Measurements from ENCODE around the gene ALS2CL. TPM values are rescaled to one million over a fixed set of nuclear protein-coding genes. Genes with fewer than 3 reads are reported as not detected.
"Not testable (repeated sequence)": the region's sequence is repeated elsewhere in the genome, so short reads cannot be mapped to it uniquely, and the experiment has no call there.

ALS2CL gene
- polyA plus RNA-seq, 4 donors: 11.8 to 100.0 (median 46.5) TPM

DNA sequence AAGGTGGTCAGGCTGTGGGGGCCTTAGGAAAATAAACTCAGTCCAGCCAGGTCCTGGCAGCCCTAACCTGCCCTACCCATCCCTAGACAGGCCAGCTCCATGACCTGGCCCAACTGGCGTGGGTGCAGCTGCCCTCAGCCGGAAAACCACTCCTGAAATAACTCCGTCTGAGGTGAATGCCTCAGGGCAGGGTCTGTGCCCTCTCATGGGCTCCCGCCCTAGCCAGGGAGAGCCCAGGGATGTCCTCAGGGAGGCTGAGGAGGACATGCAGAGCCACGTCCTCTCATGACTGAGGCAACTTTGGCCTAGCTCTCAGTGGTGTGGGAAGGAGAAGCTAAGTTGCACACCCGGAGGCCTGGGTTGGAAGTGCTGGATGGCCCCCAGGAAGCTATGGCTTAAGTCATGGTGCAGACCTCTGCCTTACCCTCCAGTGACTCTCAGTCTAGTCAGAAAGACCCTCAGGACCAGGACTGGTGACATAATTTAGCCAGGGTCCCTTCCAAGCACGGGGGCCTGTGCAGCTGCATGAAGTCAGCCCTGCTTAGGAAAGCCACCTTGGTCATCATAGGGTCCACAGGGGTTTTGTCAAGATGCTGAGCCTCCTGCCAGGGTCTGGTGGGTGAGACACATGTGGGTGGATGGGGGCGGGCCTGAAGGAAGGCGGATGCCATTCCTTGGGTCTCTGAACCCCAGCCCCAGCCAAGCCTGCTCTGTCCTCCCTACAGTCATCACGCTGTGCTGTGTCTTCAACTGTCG lies 15.1 kb upstream of the ALS2CL start:
- DNase-seq: no peak
- 78 to 84% (median 78%) methylated on average over 11 of the region's 11 CpGs for WGBS, 3 donors

DNA sequence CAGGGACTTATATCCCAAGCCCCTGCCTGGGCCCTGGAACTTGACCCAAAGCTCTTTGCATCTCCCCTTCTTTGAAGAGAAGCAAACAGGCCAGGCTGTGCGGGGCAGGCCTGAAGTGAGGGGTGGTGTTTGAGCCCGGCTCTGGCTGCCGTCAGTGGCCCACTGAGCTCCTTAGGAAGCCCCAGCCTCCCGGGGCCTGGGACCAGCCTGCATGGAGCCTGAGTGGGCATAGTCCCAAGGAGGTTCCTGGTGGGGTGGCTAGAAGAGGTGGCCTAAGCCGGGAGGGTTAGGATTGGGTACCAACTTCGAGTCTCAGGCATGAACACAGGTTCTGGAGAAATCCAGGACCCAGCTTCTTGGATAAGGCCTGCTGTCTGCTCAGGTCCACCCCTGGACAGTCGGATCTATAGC lies 14.1 kb upstream of the ALS2CL start:
- FAIRE-seq (no peak), DNase-seq (no peak)
- no peak overlapping the region for H3K27ac ChIP-seq (ENCODE audit: low read depth in 1 of 3, low read length in 2 of 3)
- no peaks in the 10 kb centered on the region for H3K36me3 ChIP-seq (ENCODE audit: control insufficient read depth in 3 of 3, insufficient read depth in 2 of 3, low read depth in 1 of 3, low read length in 3 of 3)
- WGBS, 3 donors: 82 to 87% (median 86%) methylated on average over 7 of the region's 7 CpGs
- no peaks in the 10 kb centered on the region for H3K9me3 ChIP-seq (ENCODE audit: control insufficient read depth in 2 of 2, insufficient read depth in 1 of 2, low read depth in 1 of 2, low read length in 1 of 2)
- H3K4me3 ChIP-seq (ENCODE audit: low read depth in 1 of 3, low read length in 3 of 3): no peak overlapping the region
- H3K4me1 ChIP-seq (ENCODE audit: control insufficient read depth in 3 of 3, insufficient read depth in 2 of 3, low read depth in 1 of 3, low read length in 2 of 3): peaks cover 0 to 14% (median 0%) of the 10 kb centered on the region in 3 donors
- peaks cover 0 to 7% (median 3%) of the 10 kb centered on the region in 3 donors for H3K27me3 ChIP-seq (ENCODE audit: control insufficient read depth in 3 of 3, insufficient read depth in 3 of 3, low read length in 3 of 3)

More for the DNA sequence above, 15.1 kb upstream of the ALS2CL start:
- no peaks in the 10 kb centered on the region for H3K27me3 ChIP-seq (ENCODE audit: control insufficient read depth in 3 of 3, insufficient read depth in 3 of 3, low read length in 3 of 3)
- peaks cover 0 to 14% (median 0%) of the 10 kb centered on the region in 3 donors for H3K4me1 ChIP-seq (ENCODE audit: control insufficient read depth in 3 of 3, insufficient read depth in 2 of 3, low read depth in 1 of 3, low read length in 2 of 3)
- no peak for FAIRE-seq
- H3K4me3 ChIP-seq (ENCODE audit: low read depth in 1 of 3, low read length in 3 of 3): no peak overlapping the region
- H3K9me3 ChIP-seq (ENCODE audit: control insufficient read depth in 2 of 2, insufficient read depth in 1 of 2, low read depth in 1 of 2, low read length in 1 of 2): no peaks in the 10 kb centered on the region
- no peaks in the 10 kb centered on the region for H3K36me3 ChIP-seq (ENCODE audit: control insufficient read depth in 3 of 3, insufficient read depth in 2 of 3, low read depth in 1 of 3, low read length in 3 of 3)
- no peak overlapping the region for H3K27ac ChIP-seq (ENCODE audit: low read depth in 1 of 3, low read length in 2 of 3)

DNA sequence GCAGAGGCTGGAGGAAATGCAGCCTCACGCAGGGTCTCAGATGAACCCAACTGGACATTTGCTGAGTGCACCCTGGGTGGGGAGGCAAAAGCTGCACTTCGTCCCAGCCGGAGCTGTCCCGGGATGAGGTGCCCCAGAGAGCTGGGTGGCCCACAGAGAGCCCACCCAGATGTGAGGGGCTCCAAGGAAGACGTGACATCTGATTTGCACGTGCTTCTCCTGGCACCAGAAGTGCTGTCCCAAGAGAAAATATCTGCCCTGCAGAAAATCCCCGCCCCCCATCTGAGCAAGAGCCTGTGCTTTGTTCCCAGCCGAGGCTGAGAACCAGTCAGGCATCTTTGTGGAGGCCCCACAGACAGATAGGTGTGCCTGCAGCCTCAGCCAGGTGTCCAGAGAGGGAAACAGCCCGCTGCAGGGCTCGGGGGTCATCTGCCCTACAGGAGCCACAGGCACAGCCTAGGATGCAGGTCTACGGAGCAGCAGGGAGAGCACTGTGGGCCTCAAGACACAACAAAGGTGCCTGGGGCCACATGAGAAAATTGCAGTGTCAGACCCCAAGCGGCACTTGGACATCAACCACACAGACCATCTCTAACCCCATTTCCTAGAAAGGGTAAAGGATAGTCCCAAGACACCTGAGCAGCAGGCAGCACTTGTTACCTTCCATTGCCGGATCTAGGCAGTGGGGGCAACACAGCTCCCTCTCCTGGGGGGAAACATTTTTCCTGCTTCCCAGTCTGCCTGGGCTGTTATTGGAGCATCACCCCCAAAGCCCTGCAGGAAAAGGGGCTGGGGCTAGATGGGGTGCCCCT lies 13.5 kb upstream of the ALS2CL start:
- 69 to 71% (median 70%) methylated on average over 13 of the region's 13 CpGs for WGBS, 3 donors
- H3K36me3 ChIP-seq (ENCODE audit: control insufficient read depth in 3 of 3, insufficient read depth in 2 of 3, low read depth in 1 of 3, low read length in 3 of 3): no peaks in the 10 kb centered on the region
- no peak overlapping the region for H3K4me3 ChIP-seq (ENCODE audit: low read depth in 1 of 3, low read length in 3 of 3)
- no peaks in the 10 kb centered on the region for H3K9me3 ChIP-seq (ENCODE audit: control insufficient read depth in 2 of 2, insufficient read depth in 1 of 2, low read depth in 1 of 2, low read length in 1 of 2)
- H3K4me1 ChIP-seq (ENCODE audit: control insufficient read depth in 3 of 3, insufficient read depth in 2 of 3, low read depth in 1 of 3, low read length in 2 of 3): peaks cover 0 to 14% (median 0%) of the 10 kb centered on the region in 3 donors
- no peak overlapping the region for H3K27ac ChIP-seq (ENCODE audit: low read depth in 1 of 3, low read length in 2 of 3)
- FAIRE-seq: no peak
- no peak for DNase-seq
- peaks cover 0 to 13% (median 3%) of the 10 kb centered on the region in 3 donors for H3K27me3 ChIP-seq (ENCODE audit: control insufficient read depth in 3 of 3, insufficient read depth in 3 of 3, low read length in 3 of 3)

DNA sequence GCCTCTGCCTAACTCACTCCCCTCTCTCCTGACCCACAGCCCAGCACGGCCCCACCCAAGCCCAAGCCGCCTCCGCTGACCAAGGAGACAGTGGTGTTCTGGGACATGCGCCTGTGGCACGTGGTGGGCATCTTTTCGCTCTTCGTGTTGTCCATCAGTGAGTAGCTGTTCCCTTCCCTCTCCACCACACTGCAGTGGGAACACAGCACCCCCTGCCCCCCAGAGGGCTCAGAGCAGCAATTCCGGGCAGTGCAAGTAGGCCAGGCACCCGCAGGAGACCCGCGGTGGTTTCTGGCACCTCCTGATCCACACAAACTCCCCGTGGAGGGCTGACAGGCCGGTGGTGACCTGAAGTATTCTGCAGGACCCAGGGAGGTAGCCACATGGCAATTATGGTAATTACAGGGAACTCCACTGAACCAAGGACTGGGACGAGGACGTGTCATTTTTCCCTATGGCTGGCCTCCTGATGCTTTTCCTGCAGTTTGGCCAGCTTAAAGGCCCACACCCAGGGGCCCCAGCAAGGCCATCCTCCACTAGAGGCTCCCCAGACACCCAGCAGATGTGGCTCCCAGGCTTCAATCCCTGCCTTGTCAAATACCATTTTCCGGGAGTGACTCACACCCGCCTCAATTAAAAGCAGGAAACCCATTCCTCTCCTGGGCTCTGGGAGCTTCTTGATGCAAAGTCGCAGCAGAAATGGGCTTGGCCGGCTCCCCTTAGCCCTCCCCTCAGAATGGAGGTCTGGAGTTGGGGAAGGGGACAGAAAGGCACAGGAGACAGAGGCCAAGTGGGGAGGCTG lies 12.5 kb upstream of the ALS2CL start:
- Histone ChIP-seq H3K27me3 (ENCODE audit: control insufficient read depth in 3 of 3, insufficient read depth in 3 of 3, low read length in 3 of 3) (peaks cover 0 to 20% (median 3%) of the 10 kb centered on the region in 3 donors), H3K27ac (ENCODE audit: low read depth in 1 of 3, low read length in 2 of 3) (no peak overlapping the region), H3K9me3 (ENCODE audit: control insufficient read depth in 2 of 2, insufficient read depth in 1 of 2, low read depth in 1 of 2, low read length in 1 of 2) (no peaks in the 10 kb centered on the region), H3K4me3 (ENCODE audit: low read depth in 1 of 3, low read length in 3 of 3) (no peak overlapping the region), H3K36me3 (ENCODE audit: control insufficient read depth in 3 of 3, insufficient read depth in 2 of 3, low read depth in 1 of 3, low read length in 3 of 3) (no peaks in the 10 kb centered on the region), H3K4me1 (ENCODE audit: control insufficient read depth in 3 of 3, insufficient read depth in 2 of 3, low read depth in 1 of 3, low read length in 2 of 3) (peaks cover 0 to 6% (median 0%) of the 10 kb centered on the region in 3 donors)
- FAIRE-seq: no peak
- 73 to 76% (median 73%) methylated on average over 19 of the region's 19 CpGs for WGBS, 3 donors
- no peak for DNase-seq

- H3K27me3 ChIP-seq (ENCODE audit: control insufficient read depth in 3 of 3, insufficient read depth in 3 of 3, low read length in 3 of 3): peaks cover 0 to 28% (median 3%) of the 10 kb centered on the region in 3 donors
- peak; percentile 69 to 83 for DNase-seq
- no peak overlapping the region for H3K27ac ChIP-seq (ENCODE audit: low read depth in 1 of 3, low read length in 2 of 3)
- WGBS, 3 donors: 19 to 25% (median 23%) methylated on average over 4 of the region's 4 CpGs
- H3K9me3 ChIP-seq (ENCODE audit: control insufficient read depth in 2 of 2, insufficient read depth in 1 of 2, low read depth in 1 of 2, low read length in 1 of 2): no peaks in the 10 kb centered on the region
- no peak overlapping the region for H3K4me3 ChIP-seq (ENCODE audit: low read depth in 1 of 3, low read length in 3 of 3)
- H3K36me3 ChIP-seq (ENCODE audit: control insufficient read depth in 3 of 3, insufficient read depth in 2 of 3, low read depth in 1 of 3, low read length in 3 of 3): no peaks in the 10 kb centered on the region
- FAIRE-seq: no peak
- H3K4me1 ChIP-seq (ENCODE audit: control insufficient read depth in 3 of 3, insufficient read depth in 2 of 3, low read depth in 1 of 3, low read length in 2 of 3): peaks cover 0 to 6% (median 0%) of the 10 kb centered on the region in 3 donors
Observed at GRCh38 chr3:46705022-46705530, 11.6 kb upstream of the ALS2CL start.

DNA sequence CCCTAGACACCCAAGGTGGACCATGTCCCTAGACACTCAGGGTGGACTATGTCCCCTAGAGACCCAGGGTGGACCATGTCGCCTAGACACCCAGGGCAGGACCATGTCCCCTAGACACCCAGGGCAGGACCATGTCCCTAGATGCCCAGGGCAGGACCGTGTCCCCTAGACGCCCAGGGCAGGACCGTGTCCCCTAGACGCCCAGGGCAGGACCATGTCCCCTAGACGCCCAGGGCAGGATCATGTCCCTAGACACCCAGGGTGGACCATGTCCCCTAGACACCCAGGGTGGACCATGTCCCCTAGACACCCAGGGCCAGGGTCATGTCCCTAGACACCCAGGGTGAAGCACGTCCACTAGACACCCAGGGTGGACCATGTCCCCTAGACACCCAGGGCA lies 10.9 kb upstream of the ALS2CL start:
- FAIRE-seq, DNase-seq: not testable (repeated sequence)

GRCh38 chr3:46703013-46703520 lies 9.6 kb upstream of the ALS2CL start:
- H3K4me3 ChIP-seq (ENCODE audit: low read depth in 1 of 3, low read length in 3 of 3): no peak overlapping the region
- H3K27ac ChIP-seq (ENCODE audit: low read depth in 1 of 3, low read length in 2 of 3): no peak overlapping the region
- FAIRE-seq: no peak
- DNase-seq: no peak
- H3K4me1 ChIP-seq (ENCODE audit: control insufficient read depth in 3 of 3, insufficient read depth in 2 of 3, low read depth in 1 of 3, low read length in 2 of 3): peaks cover 0 to 6% (median 0%) of the 10 kb centered on the region in 3 donors
- H3K36me3 ChIP-seq (ENCODE audit: control insufficient read depth in 3 of 3, insufficient read depth in 2 of 3, low read depth in 1 of 3, low read length in 3 of 3): no peaks in the 10 kb centered on the region
- WGBS, 3 donors: 87 to 91% (median 90%) methylated on average over 4 of the region's 4 CpGs
- peaks cover 0 to 32% (median 3%) of the 10 kb centered on the region in 3 donors for H3K27me3 ChIP-seq (ENCODE audit: control insufficient read depth in 3 of 3, insufficient read depth in 3 of 3, low read length in 3 of 3)
- H3K9me3 ChIP-seq (ENCODE audit: control insufficient read depth in 2 of 2, insufficient read depth in 1 of 2, low read depth in 1 of 2, low read length in 1 of 2): no peaks in the 10 kb centered on the region

More for the DNA sequence above, 10.9 kb upstream of the ALS2CL start:
- 29 to 43% (median 35%) methylated on average over 7 of the region's 7 CpGs for WGBS, 3 donors
- peaks cover 0 to 32% (median 3%) of the 10 kb centered on the region in 3 donors for H3K27me3 ChIP-seq (ENCODE audit: control insufficient read depth in 3 of 3, insufficient read depth in 3 of 3, low read length in 3 of 3)
- H3K9me3 ChIP-seq (ENCODE audit: control insufficient read depth in 2 of 2, insufficient read depth in 1 of 2, low read depth in 1 of 2, low read length in 1 of 2); H3K4me3 ChIP-seq (ENCODE audit: low read depth in 1 of 3, low read length in 3 of 3); H3K4me1 ChIP-seq (ENCODE audit: control insufficient read depth in 3 of 3, insufficient read depth in 2 of 3, low read depth in 1 of 3, low read length in 2 of 3); H3K36me3 ChIP-seq (ENCODE audit: control insufficient read depth in 3 of 3, insufficient read depth in 2 of 3, low read depth in 1 of 3, low read length in 3 of 3); H3K27ac ChIP-seq (ENCODE audit: low read depth in 1 of 3, low read length in 2 of 3): not testable (repeated sequence)

Measured in small intestine (tissue), 7 donors.